ENCODE measurements around the gene HIRA.
"Not testable (repeated sequence)": the region's sequence is repeated elsewhere in the genome, so short reads cannot be mapped to it uniquely, and the experiment has no call there.

HIRA gene

DNA sequence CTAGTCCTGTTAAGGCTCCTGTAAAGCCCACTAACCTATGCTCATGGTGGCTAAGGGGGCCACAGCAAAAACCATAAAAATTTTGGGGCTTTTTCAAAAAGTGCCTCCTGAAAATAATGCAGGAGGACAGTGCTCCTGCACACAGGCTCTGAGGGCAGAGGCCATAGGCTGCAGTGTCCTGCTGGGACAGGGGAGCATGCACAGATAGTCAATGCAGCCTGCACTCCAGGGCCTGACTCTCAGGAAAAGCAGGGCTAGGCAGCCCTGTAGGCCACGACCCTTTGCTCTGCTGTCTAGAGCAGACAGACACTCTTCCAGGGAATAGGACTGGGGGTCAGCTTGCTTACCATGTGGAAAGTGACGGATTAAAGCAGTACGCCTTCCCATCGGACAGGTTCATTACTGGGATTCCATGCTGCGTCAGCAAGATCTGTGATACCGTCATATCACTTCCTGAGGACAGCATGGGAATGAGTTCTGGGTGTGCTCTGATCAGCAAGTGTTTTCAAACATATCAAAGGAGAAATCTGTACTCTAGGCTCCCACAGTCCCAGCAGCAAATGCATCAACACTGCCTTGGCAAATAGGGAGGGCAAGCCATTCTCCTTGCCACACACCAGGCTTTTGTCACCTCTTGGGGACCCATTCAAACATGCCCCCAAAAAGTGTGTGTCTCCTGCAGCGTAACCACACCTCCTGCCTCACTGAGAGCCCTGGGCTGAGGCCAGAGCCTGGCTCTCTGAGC, 75.9 kb downstream of the HIRA start:
- no peak for FAIRE-seq

DNA sequence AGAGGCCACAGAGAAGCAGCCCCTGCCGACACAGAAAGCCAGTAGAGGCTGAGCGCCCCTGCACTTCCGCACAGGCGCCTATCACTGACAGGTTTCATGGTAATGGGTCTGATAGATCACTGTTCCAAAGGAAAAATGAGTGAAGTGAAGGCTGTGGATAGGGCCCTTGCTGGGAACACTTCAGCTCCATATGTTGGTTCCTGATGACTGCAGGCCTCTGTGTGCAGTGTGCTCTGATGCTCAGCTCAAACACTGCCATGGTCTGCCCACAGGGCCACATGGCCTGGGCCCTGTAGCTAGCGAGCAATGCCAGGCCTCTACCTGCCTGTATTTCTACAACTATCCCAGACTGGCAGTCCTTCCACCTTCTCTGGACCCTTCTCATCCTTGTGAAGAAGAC, 77.3 kb downstream of the HIRA start:
- no peak for FAIRE-seq

DNA sequence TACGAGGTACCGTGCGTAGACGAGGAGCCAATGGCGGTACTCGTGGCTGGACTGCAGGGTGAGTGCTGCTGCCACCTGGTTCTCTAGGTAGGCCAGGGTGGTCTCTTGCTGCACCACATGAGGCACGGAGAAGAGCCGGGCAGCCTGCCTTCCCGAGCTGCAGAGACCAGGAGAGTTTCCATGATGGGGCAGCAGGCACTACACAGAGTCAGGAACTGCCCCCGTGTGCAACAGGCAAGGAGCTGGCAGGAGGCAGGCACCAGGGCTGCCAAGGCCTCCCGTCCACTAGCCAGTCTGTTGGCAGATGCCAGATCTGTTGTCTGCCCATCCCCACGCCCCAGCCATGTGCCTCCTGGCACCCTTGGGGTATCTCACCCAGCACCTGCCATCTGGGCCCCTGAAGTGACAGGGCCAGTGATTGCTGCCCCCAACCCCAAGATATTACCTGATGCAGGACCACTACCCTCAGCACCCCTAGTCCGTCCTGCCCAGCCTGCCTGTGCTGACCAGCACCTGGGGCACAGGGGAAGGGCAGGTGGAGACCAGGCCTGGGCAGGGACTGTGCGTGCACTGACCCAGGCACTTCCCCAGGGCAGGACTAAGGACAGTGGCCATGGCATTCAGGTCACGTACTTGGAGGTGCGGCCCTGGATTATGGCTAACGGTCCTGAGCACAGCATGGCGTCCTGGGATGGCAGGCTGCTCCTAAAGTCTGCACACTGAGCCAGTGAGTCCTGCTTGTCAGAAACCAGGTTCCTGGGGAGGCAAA, 78.0 kb downstream of the HIRA start:
- FAIRE-seq, result no peak

DNA sequence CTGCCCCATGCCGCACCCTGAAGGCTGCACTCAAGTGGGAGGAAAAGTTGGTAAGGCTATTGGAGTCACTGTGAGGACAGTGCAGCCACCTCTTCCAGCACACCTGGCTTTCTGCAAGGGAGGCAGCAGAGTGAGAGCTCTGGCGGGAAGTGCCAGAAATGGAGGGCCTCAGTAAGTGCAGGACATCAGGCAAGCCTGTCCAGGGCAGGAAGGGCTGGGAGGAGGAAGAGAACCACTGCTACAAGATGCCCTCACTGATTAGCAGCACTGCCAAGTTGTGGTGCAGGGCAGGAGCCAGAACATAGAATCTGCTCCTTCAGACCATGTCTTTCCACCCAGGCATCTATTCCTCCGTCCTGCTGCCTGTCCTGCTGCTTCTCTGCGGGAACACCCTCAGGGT, 78.8 kb downstream of the HIRA start:
- FAIRE-seq, result no peak

DNA sequence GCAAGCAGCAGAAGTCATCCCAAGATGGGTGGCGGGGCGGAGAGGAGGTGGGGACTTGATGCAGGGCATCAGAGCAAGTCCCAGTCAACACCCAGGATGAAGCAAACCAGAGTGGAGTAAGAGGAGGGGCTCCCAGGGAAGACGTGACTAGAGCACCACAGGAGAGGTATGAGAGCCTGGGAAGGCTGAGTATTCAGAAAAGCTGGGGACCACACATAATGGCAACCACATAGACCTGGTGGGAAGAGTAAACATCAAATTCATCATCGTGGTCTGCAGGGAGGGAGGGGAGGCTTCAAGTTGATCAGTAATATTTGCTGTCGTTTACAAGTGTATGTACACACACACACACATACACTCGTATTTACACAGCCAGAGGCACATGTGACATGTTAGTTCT, 79.3 kb downstream of the HIRA start:
- no peak for FAIRE-seq

DNA sequence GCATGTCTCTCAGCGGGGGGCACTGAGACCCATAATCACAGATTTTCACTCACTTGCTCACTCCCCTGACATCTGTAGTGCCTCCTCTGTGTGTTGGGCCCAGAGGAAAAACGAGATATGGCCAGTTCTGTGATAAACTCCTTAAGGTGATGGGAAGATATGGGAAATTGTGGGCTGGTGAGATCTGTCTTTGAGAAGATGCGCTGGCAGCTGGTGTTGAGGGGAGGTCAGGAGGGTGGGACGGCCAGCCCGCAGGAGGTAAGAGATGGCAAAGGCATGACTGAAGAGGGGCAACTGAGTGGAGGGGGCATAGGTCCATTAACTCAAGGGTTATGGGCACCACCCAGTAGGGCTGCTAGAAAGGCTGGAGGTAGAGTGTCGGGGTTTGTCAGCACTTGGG, 79.9 kb downstream of the HIRA start:
- FAIRE-seq, result no peak

DNA sequence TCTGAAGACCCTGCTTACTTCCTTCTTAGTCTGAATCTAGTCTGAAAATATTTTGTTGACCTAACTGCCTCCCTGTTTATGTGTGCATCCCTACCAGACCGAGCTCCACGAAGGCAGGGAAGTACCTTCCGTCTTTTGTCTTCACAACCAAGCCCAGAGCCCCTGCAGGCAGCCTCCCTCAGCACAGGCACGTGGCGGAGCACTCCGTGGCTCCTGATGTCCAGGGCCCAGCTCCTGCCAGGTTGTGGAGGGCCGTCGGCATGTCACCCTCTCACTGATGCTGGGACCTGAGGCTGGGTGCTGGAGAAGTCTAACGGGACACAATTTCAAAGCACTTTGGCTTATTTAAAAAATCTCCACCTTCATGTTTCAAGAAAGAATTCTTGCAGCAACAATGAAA, 80.6 kb downstream of the HIRA start:
- FAIRE-seq, result no peak

DNA sequence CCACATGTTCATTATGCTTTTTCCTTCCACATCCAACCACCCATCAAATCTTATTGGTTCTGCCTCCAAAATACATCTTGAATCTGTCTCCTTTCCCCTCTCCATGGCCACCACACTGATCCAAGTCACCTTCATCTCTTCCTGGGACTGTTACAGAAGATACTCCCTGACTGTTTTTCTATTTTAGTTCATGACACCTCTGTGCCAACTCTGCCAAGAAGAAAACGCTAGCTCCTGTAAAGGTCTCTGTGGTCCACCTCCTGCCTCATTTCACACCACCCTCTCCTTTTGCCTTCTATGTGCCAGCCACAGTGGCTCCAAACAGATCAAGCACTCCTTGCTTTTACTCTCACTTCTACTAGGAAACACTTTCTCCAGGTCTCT, 81.1 kb downstream of the HIRA start:
- FAIRE-seq, result no peak

DNA sequence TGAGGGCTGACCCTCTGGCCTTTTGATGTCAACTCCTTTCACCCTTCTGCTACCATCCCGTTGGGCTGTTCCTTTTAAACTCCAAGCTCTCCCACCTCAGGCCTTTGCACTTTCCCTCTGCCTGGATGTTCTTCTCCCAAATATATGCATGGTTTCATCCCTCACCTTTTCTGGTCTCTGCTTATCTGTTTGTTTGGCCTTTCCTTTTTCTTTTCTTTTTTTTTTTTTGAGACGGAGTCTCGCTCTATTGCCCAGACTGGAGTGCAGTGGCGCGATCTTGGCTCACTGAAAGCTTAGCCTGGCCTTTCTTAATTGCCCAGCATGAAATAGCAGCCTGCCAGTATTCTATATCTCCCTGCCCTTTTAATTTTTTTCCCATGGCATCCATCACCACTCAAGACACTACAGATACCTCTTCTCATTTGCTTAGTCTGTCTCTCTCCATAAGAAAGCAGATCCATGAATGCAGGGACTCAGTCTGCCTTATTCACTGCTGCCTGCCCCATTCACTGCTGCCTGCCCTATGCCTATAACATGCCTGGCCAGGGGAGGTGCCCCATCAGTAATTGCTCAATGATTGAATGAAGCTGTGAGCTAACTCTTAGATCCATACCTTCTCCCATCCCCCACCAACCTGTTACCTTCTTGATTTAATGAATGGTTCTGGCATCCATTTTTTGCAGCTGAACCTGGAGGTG, 81.6 kb downstream of the HIRA start:
- no peak for FAIRE-seq

DNA sequence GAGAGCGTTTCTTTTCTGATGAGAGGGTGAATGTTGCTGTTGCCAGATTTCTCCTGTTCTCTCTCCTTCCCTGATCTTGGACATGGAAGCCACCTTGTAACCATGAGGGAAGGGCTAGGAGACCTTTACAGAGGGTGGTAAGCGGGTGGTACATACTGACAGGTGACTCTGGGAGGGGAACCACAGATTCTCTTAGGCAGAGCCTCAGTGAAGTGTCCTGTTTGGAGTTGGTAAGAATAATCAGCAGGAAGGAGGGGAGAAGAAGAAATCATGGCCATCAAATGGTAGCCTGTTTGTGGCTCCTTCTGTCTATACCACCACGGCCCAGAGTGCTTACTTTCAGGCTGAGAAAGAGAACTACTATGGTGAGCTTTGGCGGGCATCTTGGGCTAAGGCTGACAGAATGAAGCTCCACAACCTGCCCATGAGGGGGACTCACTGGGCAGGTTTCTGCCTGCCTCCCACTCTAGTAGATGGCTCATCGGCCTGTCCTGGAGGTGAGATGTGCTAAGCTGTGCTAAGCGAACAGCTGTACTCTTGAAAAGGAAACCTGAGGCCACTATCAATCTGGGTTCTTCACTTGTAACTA, 84.8 kb downstream of the HIRA start:
- no peak for FAIRE-seq

DNA sequence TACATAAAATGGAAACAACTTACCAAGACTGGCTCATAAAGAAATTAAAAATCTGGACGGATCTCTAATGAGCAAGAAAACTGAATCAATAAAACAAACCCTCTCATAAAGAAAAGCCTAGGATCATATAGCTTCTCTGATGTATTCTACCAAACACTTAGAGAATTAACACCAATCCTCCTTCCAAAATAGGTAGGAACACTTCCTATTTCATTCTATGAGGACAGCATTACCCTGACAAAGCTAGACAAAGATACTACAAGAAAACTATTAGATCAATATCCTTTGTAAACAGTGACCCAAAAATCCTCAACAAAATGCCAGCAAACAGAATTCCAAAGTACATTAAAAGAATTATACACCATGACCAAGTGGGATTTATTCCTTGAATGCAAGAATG, 87.1 kb downstream of the HIRA start:
- FAIRE-seq, result no peak

DNA sequence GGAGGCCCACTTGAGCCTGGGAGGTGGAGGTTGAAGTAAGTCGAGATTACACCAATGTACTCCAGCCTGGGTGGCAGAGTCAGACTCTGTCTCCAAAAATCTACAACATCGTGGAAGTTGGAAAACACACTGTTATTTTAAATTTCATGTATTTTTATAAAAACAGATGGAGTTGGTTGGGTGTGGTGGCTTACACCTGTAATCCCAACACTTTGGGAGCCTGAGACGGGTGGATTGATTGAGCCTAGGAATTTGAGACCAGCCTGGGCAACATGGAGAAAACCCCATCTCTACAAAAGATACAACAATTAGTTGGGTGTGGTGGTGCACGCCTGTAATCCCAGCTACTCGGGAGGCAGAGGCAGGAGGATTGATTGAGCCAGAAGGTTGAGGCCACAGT, 88.1 kb downstream of the HIRA start:
- FAIRE-seq, result no peak

DNA sequence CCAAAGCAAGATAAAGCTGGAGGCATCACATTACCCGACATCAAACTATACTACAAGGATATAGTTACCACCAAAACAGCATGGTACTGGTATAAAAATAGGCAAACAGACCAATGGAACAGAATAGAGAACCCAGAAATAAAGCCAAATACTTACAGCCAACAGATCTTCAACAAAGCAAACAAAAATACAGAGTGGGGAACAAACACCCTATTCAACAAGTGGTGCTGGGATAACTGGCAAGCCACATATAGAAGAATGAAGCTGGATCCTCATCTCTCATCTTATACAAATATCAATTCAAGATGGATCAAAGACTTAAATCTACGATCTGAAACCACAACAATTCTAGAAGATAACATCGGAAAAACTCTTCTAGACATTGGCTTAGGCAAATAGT, 90.0 kb downstream of the HIRA start:
- no peak for FAIRE-seq

DNA sequence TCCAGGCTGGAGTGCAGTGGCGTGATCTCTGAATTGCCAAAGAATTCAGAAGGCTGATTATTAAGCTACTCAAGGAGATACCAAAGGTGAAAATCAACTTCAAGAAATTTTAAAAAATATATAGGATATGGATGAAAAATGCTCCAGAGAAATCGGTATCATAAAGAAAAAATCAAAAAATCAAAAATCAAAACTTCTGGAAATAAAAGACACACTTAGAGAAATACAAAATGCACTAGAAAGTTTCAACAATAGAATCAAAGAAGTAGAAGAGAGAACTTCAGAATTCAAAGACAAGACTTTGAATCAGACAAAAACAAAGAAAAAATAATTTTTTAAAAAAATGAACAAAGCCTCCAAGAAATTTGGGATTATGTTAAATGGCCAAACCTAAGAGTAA, 94.4 kb downstream of the HIRA start:
- no peak for FAIRE-seq

DNA sequence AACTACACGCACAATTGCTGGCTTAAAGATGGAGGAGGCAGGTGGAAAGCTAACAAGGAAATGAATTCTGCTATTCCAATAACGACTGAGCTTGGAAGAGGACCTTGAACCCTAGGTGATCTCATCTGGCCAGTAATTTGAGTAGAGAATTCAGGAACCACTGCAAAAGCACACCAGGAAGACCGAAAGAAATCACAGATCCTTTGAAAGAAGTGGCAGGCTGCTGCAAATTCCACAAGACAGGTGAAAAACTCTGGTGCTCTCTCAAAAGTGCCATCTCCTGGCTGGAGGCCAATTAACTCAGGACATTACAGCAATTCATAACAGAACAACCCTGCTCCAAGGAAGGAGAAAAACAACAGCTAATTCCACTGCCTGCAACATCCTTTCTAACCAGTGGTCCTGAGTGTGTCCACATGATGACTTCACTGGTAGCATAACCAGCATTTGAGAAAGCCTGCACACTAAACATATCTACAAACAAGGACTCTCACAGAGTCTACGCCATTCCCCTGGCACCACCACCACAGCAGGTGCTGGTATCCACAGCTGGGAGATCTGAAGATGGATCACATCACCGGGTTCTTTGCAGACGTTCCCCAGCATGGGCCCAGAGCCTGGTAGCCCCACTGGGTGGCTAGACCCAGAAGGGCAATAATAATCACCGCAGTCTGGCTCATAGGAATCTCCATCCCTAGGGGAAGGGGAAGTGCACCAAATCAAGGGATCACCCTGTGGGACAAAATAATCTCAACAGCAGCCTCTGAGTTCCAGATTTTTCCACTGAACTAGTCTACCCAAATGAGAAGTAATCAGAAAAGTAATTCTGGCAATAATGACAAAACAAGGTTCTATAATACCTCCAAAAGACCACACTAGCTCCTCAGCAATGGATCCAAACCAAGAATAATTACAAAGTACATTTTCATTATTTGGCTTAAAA, 95.1 kb downstream of the HIRA start:
- FAIRE-seq, result no peak

DNA sequence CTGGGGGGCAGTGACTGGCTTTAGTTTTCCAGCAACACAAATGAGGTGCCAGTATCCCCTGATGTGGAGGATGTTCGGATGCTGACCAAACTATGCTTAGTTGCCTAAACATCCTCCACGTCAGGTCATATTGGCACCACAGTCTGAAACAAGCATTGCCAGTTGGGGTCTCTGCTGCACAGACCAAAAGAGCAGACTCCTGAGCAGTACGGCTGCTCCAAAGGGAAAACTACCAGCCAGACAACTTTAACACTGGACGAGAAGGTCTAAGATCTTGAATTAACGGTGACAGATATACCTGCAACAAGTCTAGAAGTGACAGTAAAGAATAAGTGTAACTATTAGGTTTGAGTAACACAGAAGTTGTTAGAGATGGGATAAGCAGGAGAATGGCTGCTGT, 99.6 kb downstream of the HIRA start:
- no peak for FAIRE-seq

DNA sequence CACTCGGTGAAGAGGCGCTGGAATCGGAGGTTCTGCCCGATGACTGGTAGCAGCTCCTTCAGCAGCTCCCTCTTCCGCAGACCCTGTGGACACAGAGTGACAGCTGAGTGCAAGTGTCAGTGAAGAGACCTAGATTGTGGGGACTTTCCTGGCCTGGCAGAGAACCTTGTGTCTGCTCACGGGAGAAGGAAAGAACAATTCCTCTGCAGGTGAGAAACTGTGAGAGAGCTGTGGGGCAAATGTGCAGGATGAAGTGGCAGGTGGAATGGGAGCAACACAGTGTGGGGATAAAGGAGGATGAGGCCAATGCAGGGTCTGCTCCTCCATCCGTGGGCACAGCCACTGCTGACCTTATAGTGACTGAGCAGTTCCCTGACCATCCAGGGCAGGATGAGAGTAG, 100.1 kb downstream of the HIRA start:
- no peak for FAIRE-seq

DNA sequence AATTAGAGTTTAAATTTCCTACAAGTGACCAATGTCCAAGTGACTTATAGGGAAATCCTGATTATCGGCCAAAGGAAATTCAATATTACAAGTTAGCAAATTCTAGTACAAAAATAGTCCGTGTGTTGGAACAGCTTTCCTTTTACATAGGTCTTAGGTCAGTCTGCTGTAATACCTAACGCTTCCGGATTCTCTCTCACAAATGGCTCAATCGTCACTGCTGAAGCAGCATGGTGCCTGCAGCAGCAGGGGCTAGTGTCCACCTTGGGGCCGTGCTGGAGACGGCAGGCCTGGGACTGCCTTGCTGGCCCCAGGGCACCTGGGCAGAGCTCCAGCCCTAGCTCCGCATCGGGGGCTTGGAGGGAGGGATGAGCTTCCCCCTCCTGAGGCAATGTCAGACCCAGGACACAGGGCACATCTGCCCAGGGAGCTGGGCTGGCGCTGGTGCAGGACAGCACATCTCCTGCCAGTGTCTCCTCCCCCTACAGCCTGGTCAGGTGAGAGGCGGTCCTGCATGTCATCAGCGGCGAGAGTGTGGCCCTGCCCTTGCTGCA, 100.6 kb downstream of the HIRA start:
- no peak for FAIRE-seq

DNA sequence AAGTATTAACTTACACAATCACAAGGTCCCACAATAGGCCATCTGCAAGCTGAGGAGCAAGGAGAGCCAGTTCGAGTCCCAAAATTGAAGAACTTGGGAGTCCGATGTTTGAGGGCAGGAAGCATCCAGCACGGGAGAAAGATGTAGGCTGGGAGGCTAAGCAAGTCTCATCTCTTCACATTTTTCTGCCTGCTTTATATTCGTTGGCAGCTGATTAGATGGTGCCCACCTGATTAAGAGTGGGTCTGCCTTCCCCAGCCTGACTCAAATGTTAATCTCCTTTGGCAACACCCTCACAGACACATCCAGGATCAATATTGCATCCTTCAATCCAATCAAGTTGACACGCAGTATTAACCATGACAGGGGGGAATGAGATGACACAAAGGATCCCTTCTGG, 101.3 kb downstream of the HIRA start:
- FAIRE-seq, result not testable (repeated sequence)

DNA sequence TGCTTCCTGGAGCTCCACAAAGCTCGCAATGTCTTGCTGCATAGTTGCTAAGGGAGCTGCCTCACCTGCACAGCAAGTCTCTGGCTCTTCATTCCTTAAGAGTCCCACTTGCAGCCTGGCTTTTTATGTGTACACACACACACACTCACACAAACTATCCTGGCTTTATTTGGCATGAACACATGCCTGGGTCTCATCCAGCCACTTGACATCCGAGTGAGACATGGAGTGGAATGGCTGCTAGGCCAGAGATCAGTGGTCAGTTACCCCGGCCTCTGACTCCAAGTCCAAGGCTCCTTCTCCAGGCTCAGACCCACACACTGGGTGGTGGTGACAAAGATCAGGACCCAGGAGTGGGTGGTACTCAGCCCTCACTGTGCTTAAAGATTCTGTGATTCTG, 102.1 kb downstream of the HIRA start:
- no peak for FAIRE-seq

DNA sequence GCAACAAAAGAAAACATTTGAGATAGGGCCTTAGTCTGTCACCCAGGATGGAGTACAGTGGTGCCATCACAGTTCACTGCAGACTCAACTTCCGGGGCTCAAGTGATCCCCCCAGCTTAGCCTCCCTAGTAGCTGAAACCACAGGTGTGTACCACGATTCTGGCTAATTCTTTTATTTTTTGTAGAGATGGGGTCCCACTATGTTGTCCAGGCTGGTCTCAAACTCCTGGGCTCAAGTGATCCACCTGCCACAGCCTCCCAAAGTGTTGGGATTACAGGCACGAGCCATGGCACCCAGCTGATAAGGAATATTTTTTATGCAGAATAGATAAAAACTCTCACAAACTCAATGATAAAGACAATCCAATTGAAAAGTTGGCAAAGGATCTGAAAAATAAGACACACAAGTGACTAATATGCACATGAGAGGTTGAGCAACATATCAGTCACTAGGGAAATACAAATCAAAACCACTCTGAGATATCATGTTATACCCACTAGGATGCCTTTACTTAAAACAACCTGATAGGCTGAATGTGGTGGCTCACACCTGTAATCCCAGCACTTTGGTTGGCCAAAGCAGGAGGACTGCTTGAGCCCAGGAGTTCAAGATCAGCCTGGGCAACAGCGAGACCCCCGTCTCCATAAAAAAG, 106.1 kb downstream of the HIRA start:
- FAIRE-seq, result no peak

DNA sequence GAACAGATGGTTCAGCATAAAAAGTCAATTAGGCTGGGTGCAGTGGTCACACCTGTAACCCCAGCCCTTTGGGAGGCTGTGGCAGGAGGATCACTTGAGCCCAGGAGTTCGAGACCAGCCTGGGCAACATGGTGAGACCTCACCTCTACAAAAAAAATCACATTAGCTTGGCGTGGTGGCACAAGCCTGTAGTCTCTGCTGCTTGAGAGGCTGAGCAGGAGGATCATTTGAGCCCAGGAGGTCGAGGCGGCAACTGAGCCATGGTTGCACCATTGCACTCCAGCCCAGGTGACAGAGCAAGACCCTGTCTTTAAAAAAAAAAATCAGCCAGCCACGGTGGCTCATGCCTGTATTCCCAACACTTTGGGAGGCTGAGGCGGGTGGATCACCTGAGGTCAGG, 108.1 kb downstream of the HIRA start:
- FAIRE-seq, result not testable (repeated sequence)
